ENCODE results near the gene GPC1.

Gene GPC1

GRCh38 chr2:240412975-240413812 lies 22.3 kb upstream of the GPC1 start:
- DNase-seq, result no peak

- no peak for DNase-seq
Observed at GRCh38 chr2:240413813-240414429, 21.5 kb upstream of the GPC1 start.

GRCh38 chr2:240416821-240417220 lies 18.6 kb upstream of the GPC1 start:
- no peak for DNase-seq

- DNase-seq, result no peak
Observed at GRCh38 chr2:240418311-240418710, 17.2 kb upstream of the GPC1 start.

GRCh38 chr2:240419271-240419670 lies 16.2 kb upstream of the GPC1 start:
- DNase-seq, result no peak

GRCh38 chr2:240419723-240420122 lies 15.7 kb upstream of the GPC1 start:
- DNase-seq, result no peak

GRCh38 chr2:240420206-240421104 lies 15.0 kb upstream of the GPC1 start:
- DNase-seq, result no peak

- DNase-seq, result no peak
Observed at GRCh38 chr2:240421381-240421780, 14.1 kb upstream of the GPC1 start.

- DNase-seq, result no peak
Observed at GRCh38 chr2:240422658-240423329, 12.7 kb upstream of the GPC1 start.

- DNase-seq, result no peak
Observed at GRCh38 chr2:240423788-240424191, 11.7 kb upstream of the GPC1 start.

GRCh38 chr2:240424341-240425235 lies 10.9 kb upstream of the GPC1 start:
- no peak for DNase-seq

GRCh38 chr2:240425236-240425615 lies 10.2 kb upstream of the GPC1 start:
- no peak for DNase-seq

- no peak for DNase-seq
Observed at GRCh38 chr2:240425697-240426096, 9.8 kb upstream of the GPC1 start.

GRCh38 chr2:240426845-240427721 lies 8.4 kb upstream of the GPC1 start:
- DNase-seq, result no peak

GRCh38 chr2:240427729-240428128 lies 7.7 kb upstream of the GPC1 start:
- no peak for DNase-seq

- no peak for DNase-seq
Observed at GRCh38 chr2:240428245-240428644, 7.2 kb upstream of the GPC1 start.

GRCh38 chr2:240429341-240429871 lies 6.1 kb upstream of the GPC1 start:
- no peak for DNase-seq

GRCh38 chr2:240429872-240430491 lies 5.5 kb upstream of the GPC1 start:
- no peak for DNase-seq

GRCh38 chr2:240430595-240430994 lies 4.9 kb upstream of the GPC1 start:
- DNase-seq, result no peak

- DNase-seq, result no peak
Observed at GRCh38 chr2:240431271-240431660, 4.2 kb upstream of the GPC1 start.

Data from NCI-H2029 treated with DMSO at 0.1 percent for 48 hours (cell line).